CMK (cell line): ENCODE data around the gene IFT88.

Experiments used
- DNase-seq: peaks from one replicate; pipeline ENCODE4 v3.0.0-alpha.2; 2010; ENCODE audit warnings: low read depth

IFT88 gene

DNA sequence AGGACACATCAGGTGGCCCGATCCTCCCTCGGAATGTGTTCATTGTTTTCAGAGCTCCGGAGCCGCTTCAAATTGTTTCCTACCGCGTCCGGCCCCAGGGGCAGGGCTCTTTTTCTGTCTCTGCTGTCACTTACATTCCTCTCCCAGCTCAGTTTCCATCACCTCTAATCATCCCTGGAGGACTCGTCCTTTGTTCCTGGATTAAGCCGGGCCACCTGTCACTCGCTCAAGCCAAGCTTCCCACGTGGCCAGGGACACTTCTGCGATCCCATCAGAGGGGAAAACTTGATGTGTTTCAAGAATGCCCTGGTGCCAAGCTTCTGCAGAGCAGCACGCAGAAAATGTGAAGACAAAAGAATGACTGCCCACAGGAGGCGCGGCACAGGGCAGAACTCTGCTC is 150.0 kb downstream of the IFT88 start:
- no peak for DNase-seq

DNA sequence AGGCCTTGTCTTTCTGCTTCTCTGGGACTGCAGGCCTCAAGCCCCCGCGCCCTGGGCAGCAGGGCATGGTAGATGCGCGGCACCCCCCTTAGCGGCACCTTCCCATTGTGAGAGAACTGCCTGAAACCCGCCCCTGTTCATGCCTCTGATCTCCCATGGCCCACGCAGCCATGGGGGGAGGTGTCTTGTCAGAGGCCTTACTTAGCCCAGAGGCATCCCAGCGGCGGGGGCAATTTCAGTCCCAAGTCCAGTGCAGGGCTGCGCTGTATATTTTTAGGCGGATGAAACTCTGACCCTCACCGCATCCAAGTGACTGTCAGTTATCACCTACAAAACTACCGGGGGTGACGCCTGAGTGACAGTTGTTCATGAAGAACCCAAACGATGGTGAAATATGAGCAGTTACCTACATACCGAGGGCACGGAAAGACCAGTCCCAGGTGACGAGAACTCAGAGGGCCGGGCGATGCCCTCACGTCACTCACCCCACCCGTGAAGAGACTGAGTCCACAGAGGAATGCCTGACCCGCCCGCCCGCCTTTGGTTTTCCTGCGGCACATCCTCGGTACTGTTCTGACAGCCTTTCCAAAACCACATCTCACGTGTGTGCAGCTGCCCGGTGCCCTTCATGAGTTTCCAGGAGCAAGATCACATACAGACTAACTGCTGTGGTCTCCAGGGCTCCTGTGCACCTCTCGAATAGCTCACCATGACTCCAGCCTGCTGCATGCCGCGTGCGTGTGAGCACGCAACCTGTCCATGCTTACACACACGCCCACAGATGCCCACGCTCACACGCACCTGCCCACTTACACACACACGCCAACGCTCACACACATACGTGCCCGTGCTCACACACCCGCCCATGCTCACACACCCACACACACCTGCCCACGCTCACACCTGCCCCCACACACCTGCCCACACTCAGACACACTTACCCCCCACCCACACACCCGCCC is 150.9 kb downstream of the IFT88 start:
- DNase-seq, result no peak

- no peak for DNase-seq
These were observed 152.1 kb downstream of the IFT88 start for GRCh38 chr13:20718958-20719566.

GRCh38 chr13:20719783-20720182 is 152.8 kb downstream of the IFT88 start:
- DNase-seq, result no peak

DNA sequence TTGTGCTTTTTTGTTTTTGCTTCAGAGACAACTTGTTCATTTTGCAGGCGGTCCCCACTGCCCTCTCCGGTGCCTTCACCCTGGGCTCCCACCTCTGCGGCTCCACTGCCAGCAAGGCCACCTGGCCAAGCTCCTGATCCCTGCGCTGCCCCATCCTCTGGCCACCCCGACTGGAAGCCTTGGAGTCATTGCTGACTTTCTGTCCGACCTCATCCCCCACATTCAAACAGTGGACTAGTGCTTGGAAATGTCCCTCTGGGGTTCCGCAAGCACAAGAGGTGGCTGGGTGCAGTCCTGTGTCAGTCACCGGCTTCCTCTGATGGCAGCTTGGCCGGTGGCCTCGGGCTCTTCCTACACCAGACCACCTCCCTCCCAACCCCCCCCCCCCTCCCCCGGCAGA is 153.5 kb downstream of the IFT88 start:
- DNase-seq, result no peak

DNA sequence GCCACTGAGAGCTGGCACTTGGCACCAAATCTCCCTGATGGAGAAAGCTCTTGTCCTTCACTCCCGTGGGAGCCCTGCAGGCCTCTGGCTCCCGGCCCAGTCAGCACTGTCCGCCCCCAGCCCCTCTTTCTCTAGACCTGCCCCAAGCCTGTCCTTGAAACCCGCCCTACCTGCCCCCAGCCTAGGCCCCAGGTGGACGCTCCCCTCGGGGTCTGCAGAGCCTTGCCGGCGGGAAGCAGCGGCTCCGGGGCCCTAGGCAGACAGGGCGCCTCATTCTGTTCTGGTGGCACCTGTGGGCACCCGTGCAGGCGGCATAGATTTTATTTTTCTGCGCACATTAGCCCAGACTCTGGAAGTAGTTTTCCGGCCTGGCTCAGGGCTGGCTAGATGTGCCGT is 154.1 kb downstream of the IFT88 start:
- DNase-seq, result no peak

GRCh38 chr13:20721454-20722357 is 154.7 kb downstream of the IFT88 start:
- DNase-seq, result no peak

DNA sequence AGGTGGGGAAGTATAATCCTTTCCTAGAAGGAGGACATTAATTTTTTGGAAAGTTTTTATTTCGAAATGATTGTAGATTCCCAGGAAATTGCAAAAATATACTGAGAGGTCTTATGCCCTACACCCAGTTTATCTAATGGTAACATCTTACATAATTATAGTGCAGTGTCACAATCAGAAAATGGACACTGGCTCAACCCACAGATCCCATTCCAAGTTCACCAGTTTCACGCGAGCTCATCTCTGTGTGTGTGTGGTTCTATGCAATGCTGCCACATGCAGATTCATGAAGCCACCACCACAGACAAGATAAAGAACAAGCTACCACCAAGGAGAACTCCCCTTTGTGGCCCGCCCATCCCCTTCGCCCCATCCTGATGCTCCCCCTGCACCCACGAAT is 160.9 kb downstream of the IFT88 start:
- DNase-seq, result no peak

GRCh38 chr13:20728579-20729311 is 161.8 kb downstream of the IFT88 start:
- DNase-seq, result no peak

DNA sequence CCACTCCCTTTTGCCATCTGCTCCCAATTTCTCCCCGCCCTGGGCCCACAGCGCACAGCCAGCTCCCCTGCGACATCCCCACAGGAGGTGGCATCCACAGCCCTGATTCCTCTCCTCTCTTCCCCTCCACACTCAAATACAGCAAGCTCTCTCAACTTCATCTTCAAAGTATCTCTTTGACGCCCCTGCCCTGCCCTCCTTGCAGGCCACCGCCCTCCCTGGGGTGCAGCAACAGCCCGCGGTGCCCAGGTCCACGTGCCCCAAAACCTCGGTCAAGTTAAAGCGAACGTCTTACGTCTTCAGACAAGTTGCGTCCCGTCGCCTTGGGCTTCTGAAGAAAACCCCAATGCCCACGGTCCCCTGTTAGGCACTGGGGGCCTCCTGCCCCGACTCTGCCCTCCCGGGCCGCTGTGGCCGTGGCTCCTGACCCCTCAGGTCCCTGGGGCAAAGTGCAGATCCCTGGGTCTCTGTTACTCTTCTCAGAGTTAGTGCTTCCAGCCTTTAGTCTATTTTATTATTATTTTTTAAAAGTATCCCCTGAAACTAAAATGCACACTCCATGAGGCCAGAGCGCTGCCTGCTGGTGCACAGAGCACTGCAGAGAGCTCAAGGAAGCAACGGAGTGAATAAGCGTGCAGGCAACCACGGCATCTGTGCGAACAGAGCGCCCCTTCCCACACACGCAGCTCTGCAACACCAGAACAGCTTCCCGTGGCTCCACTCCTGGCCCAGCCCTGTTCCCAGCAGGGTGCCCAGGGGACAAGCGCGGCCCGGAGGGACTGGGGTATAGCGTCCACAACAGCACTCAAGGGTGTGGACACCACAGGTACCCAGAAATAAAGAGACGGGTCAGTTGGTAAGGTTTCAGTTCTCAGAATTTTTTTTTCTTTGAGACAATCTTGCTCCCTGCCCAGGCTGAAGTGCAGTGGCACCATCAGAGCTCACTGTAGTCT is 163.0 kb downstream of the IFT88 start:
- DNase-seq, result no peak

- DNase-seq, result no peak
These were observed 171.7 kb downstream of the IFT88 start for GRCh38 chr13:20738616-20739015.

GRCh38 chr13:20740021-20740420 is 173.1 kb downstream of the IFT88 start:
- DNase-seq, result no peak
